HG02678 (cell line): ENCODE measurements around the gene RDH5.
A peak's percentile ranks its signal among the peaks of the same experiment; 100 is the strongest.

Experiments
- ATAC-seq: cut with Tn5 transposase; IDR thresholded peaks from one replicate; pipeline ENCODE4 v1.9.1; 2021; ENCODE audit warnings: mild to moderate bottlenecking, moderate library complexity; ENCODE audit not compliant: unreplicated experiment

The RDH5 gene

GRCh38 chr12:55720071-55720564 is at the start of gene RDH5:
Gene RDH5 (plus strand): TSS chr12:55720393. CDS start chr12:55721185, 792 bp downstream.
- ATAC-seq = no peak

- ATAC-seq = no peak
Measured at GRCh38 chr12:55671746-55672145, 48.4 kb upstream of the RDH5 start.

GRCh38 chr12:55673638-55674037 is 46.6 kb upstream of the RDH5 start:
- ATAC-seq = peak; percentile 97

- no peak for ATAC-seq
Measured at GRCh38 chr12:55675666-55676065, 44.5 kb upstream of the RDH5 start.

- no peak for ATAC-seq
Measured at GRCh38 chr12:55676707-55677106, 43.5 kb upstream of the RDH5 start.

- ATAC-seq = no peak
Measured at GRCh38 chr12:55679691-55680090, 40.5 kb upstream of the RDH5 start.

GRCh38 chr12:55681142-55682077 is 38.8 kb upstream of the RDH5 start:
- no peak for ATAC-seq

- ATAC-seq = no peak
Measured at GRCh38 chr12:55682087-55682796, 38.0 kb upstream of the RDH5 start.

GRCh38 chr12:55683676-55684075 is 36.5 kb upstream of the RDH5 start:
- no peak for ATAC-seq

GRCh38 chr12:55684761-55685370 is 35.3 kb upstream of the RDH5 start:
- no peak for ATAC-seq

- ATAC-seq = no peak
Measured at GRCh38 chr12:55685671-55686070, 34.5 kb upstream of the RDH5 start.

- ATAC-seq = no peak
Measured at GRCh38 chr12:55686366-55687010, 33.7 kb upstream of the RDH5 start.

GRCh38 chr12:55687746-55688145 is 32.4 kb upstream of the RDH5 start:
- ATAC-seq = no peak

- no peak for ATAC-seq
Measured at GRCh38 chr12:55688716-55689655, 31.2 kb upstream of the RDH5 start.

- no peak for ATAC-seq
Measured at GRCh38 chr12:55692631-55693322, 27.4 kb upstream of the RDH5 start.

GRCh38 chr12:55693323-55694187 is 26.6 kb upstream of the RDH5 start:
- no peak for ATAC-seq

GRCh38 chr12:55694188-55694515 is 26.0 kb upstream of the RDH5 start:
- no peak for ATAC-seq

- no peak for ATAC-seq
Measured at GRCh38 chr12:55694651-55695050, 25.5 kb upstream of the RDH5 start.
